HUES64 (cell line): Measurements from ENCODE around the gene DBN1.

ENCODE experiments used
- H3K27ac ChIP-seq: 2 replicates; pipeline ENCODE4 v1.7.0; 2013; ENCODE audit warnings: low read depth, low read length, inconsistent platforms
- H3K27me3 ChIP-seq: 2 replicates; pipeline ENCODE4 v1.6.1; 2013; ENCODE audit warnings: mild to moderate bottlenecking, low read length; ENCODE audit not compliant: insufficient read depth
- H3K36me3 ChIP-seq: 2 replicates; pipeline ENCODE4 v1.6.1; 2013; ENCODE audit warnings: mild to moderate bottlenecking, low read length; ENCODE audit not compliant: insufficient read depth
- H3K4me1 ChIP-seq: 2 replicates; pipeline ENCODE4 v1.6.1; 2013; ENCODE audit warnings: mild to moderate bottlenecking, low read length, moderate library complexity; ENCODE audit not compliant: insufficient read depth
- H3K4me3 ChIP-seq: 2 replicates; pipeline ENCODE4 v1.5.1; 2013; ENCODE audit warnings: mild to moderate bottlenecking, low read length, moderate library complexity
- H3K9ac ChIP-seq: 2 replicates; pipeline ENCODE4 v1.6.1; 2013; ENCODE audit warnings: mild to moderate bottlenecking, low read depth, low read length
- H3K9me3 ChIP-seq: 2 replicates; pipeline ENCODE4 v1.6.1; 2013; ENCODE audit warnings: low read depth, low read length; ENCODE audit not compliant: insufficient read depth
- WGBS: fragments of 150-250, 120-280 bp; methylation state at CpG from one replicate; pipeline ENCODE4 v1.1.7; 2013; ENCODE audit warnings: missing lambda C conversion rate; 5-methylcytosine and 5-hydroxymethylcytosine counted together

The DBN1 gene

DNA sequence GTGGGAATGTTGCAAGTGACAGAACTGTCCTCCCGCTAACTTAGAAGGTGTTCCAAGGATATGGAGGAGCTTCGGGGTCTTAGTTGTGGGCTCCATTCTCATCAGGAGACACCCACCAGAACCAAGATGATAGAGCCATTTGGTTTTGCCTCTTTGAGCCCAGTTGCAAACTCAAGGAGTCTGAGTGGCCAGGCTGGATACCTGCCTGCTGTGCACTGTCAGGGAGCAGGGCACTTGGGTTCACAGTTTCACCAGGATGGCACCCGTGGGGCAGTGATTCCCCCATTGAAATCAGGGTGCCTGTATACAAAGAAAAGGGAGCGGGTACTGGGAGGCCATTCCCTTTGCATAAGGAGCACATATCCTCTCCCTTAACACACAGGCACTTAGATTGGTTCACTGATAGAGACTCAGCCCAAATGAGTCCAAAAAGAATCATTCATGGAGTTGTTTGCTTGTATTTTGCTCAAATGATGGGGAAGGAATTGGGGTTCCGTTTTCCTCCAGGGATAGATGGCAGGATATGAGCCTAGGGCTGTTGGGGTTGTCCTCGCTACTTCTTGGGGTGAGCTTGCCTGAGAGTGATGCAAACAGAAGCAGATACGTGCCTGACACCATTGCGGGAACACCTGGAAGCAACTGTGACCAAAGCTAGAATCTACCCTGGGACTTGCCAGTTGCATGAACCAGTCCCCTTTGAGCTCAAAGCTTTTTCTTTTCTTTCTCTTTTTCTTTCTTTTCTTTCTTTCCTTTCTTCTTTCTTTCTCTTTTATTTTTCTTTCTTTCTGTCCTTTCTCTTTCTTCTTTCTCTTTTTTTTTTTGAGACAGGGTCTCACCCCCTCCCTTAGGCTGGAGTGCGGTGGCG lies 28.1 kb downstream of the DBN1 start:
- H3K9ac ChIP-seq, result no peak overlapping the region
- 84% methylated on average over 10 of the region's 10 CpGs for whole genome bisulfite sequencing
- H3K36me3 ChIP-seq, result no peaks in the 10 kb centered on the region
- H3K4me3 ChIP-seq, result no peak overlapping the region
- no peak overlapping the region for H3K27ac ChIP-seq
- no peaks in the 10 kb centered on the region for H3K9me3 ChIP-seq
- peaks cover 12% of the 10 kb centered on the region for H3K4me1 ChIP-seq
- peaks cover 5% of the 10 kb centered on the region for H3K27me3 ChIP-seq

DNA sequence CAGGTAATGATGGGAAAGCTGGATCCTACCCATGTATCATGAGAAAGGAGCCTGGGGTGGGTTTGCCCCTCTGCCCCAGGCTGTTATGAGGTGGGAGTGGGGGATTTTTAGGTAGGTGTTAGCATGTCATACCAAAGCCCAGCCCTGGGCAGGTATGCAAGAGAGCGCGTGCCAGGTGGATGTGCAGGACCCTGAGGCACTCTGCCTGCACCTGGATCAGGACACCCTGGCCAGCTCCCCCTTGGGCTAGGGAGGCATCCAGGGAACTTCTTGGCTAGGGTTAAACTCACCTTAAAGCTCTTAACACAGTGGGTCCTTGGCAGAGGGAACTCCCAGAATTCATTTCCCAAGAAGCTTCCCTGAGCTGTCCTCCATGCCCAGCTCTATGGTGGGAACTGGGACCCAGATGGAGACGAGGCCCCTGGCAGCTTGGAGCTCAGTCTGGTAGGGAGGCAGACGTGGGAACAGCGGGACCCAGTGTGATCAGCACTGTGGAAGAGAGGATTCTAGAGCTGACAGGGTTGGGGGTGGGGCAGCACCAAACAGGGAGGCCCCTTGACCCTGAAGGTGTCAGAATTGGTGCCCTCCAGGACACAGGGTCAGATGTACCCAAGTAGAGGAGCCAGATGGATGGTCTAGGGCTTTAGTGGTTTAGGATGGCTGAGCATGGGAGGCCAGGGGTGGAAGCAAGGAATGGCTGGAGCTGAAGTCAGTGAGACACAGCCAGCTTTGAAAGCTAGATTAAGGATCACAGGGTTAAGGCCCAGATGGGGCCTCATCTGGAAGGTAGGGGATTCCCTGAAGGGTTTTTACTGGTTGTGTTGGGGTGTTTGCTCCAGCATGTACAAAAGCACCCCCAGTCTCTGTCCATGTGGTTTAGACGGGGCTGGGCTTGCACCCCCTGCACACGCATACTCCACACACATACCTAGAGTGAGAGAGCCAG lies 29.1 kb downstream of the DBN1 start:
- no peak overlapping the region for H3K9ac ChIP-seq
- H3K27ac ChIP-seq, result no peak overlapping the region
- H3K4me1 ChIP-seq, result peaks cover 12% of the 10 kb centered on the region
- no peaks in the 10 kb centered on the region for H3K36me3 ChIP-seq
- WGBS, result 85% methylated on average over 7 of the region's 7 CpGs
- no peaks in the 10 kb centered on the region for H3K9me3 ChIP-seq
- H3K27me3 ChIP-seq, result peaks cover 5% of the 10 kb centered on the region
- no peak overlapping the region for H3K4me3 ChIP-seq

DNA sequence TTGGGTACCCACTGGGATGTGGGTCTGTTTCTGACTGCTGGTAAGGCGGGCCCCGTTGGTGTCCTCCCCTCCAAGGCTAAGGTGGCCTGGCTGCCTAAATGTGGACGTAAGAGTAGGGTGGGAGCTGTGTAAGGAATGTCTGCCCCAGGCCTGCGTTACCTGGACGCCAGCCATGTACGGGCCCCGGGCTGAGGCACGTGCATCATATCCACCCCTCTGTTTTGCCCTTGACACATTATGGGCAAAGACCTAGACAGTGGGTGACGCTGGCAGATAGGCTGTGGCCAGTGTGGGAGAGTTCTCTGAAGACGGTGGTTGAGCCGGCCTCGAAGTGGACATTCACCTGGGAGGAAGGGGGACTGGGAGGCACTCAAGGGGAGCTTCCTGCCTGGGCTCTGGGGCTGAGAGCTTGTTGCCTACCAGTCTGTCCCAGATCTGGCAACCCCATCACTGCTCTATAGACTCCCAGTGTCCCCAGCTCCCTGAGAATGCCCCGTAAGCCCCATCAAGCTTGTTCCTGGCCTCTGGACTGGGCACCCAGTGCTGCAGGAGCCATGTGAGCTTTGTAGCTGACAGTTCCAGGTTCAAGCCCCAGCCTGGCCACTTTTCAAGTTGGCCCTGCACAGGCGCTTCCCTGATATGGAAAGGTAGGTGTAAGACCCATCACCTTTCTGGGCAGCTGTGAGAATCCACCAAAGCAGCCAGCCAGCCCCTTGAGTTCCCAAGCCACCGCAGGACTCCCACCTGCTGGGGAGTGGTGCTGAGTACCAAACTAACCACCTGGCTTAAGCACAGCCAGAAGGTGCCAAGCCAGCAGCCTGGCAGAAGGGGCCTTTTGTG lies 30.1 kb downstream of the DBN1 start:
- WGBS, result 91% methylated on average over 15 of the region's 15 CpGs
- H3K4me3 ChIP-seq, result no peak overlapping the region
- H3K27ac ChIP-seq, result no peak overlapping the region
- H3K9ac ChIP-seq, result no peak overlapping the region
- peaks cover 5% of the 10 kb centered on the region for H3K27me3 ChIP-seq
- no peaks in the 10 kb centered on the region for H3K9me3 ChIP-seq
- peaks cover 12% of the 10 kb centered on the region for H3K4me1 ChIP-seq
- peaks cover 6% of the 10 kb centered on the region; the same call in 1 of the 2 replicates for H3K36me3 ChIP-seq

DNA sequence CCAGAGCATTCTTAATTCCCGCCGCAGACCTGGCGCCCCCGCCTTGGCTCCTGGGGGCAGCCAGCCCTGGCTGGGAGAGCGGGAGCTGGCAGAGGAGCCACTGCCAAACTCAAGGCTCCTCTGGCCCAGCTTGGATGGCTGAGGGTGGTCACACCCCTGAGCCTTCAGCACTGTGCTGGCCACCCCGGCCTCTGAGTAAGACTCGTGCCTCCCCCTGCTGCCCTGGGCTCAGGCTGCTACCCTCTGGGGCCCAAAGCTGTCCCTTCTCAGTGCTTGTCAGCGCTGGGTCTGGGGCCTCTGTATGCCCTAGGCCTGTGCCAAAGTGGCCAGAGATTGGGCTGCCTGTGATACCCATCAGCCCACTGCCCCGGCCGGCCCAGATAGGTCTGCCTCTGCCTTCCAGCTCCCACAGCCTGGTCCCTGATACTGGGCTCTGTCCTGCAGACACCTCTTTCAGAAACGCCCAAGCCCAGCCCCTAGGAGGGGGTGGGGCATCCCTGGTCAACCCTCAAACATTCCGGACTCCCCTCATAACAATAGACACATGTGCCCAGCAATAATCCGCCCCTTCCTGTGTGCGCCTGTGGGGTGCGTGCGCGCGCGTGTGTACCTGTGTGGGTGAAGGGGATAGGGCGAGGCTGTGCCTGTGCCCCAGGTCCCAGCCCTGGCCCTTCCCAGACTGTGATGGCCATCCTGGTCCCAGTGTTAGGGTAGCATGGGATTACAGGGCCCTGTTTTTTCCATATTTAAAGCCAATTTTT lies 31.2 kb downstream of the DBN1 start:
- Histone ChIP-seq H3K4me1 (peaks cover 4% of the 10 kb centered on the region; the same call in 1 of the 2 replicates), H3K4me3 (no peak overlapping the region), H3K27ac (no peak overlapping the region), H3K9me3 (no peaks in the 10 kb centered on the region), H3K9ac (no peak overlapping the region), H3K27me3 (peaks cover 5% of the 10 kb centered on the region), H3K36me3 (peaks cover 15% of the 10 kb centered on the region)
- WGBS, result 94% methylated on average over 20 of the region's 20 CpGs

DNA sequence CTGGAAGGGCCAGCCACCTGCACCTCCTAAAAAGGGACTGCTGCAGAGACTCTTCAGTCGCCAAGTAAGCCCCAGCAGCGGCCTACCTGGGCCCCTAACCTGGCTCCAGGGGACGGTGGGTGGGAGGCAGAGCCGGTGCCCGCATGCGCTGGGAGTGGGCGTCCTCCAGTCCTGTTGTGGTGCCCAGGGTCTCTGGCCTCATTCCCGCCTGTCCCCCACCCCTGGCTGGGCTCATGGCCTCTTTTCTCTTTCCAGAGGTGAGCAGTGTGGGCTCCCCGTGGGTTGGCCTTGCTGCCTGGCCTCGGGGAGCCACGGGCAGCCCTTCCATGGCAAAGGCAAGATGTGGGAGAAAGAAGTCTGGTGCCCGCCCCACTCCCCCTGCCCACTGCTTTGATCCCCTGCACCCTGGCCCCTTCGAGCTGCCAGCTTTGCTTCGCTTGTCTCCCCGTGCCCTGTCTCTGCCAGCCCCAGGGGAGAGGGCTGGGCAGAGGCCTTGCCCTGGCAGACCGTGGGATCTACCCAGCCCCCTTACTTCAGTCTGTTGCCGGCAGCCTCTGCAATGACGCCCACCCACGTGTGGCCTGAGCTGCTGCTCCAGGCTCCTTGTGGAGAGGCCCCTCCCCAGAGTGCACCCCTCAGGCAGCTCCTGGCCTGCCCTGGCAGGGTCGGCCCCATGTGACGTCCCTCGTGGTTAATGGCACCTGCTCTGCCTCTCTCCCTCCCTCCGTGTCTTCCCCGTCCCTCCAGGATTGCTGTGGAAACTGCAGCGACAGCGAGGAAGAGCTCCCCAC lies 32.2 kb downstream of the DBN1 start:
- peaks cover 5% of the 10 kb centered on the region for H3K27me3 ChIP-seq
- H3K4me3 ChIP-seq, result no peak overlapping the region
- no peaks in the 10 kb centered on the region for H3K9me3 ChIP-seq
- no peak overlapping the region for H3K27ac ChIP-seq
- H3K36me3 ChIP-seq, result peaks cover 20% of the 10 kb centered on the region
- no peak overlapping the region for H3K9ac ChIP-seq
- WGBS, result 94% methylated on average over 26 of the region's 26 CpGs
- H3K4me1 ChIP-seq, result peaks cover 4% of the 10 kb centered on the region; the same call in 1 of the 2 replicates

DNA sequence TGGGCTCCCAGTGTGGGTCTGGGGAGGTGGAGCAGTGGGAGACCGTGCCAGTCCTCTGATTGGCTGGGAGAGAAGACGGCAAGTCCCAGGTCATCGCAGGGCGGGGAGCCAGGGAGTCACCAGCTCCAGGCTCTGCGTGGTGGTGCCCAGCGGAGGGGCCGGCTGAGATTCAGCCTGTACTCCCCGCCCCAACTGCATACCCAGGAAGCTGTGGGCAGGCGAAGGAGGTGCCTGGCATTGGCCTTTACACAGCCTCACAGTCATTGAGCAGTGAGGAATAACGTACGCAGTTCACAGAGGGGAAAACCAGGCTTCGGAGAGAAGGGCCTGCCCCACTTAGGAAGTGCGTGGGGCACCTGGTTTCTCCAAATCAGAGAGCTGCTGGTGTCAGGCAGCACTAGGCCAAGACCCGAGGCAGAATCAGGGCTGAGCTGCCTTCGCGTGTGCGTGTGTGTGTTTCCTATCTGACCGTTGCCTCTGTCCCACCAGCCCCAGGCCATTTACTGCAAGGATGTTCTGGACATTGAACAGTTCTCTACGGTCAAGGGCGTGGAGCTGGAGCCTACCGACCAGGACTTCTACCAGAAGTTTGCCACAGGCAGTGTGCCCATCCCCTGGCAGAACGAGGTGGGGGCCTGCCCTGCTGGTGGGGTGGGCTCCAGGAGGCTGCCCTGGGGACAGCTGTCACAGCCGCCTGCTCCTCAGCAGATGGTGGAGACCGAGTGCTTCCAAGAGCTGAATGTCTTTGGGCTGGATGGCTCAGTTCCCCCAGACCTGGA lies 33.0 kb downstream of the DBN1 start:
- Histone ChIP-seq H3K9ac (no peak overlapping the region), H3K4me3 (no peak overlapping the region), H3K9me3 (no peaks in the 10 kb centered on the region), H3K4me1 (peaks cover 3% of the 10 kb centered on the region; the same call in 1 of the 2 replicates), H3K27ac (no peak overlapping the region), H3K27me3 (peaks cover 4% of the 10 kb centered on the region), H3K36me3 (peaks cover 23% of the 10 kb centered on the region)
- 85% methylated on average over 24 of the region's 24 CpGs for WGBS

DNA sequence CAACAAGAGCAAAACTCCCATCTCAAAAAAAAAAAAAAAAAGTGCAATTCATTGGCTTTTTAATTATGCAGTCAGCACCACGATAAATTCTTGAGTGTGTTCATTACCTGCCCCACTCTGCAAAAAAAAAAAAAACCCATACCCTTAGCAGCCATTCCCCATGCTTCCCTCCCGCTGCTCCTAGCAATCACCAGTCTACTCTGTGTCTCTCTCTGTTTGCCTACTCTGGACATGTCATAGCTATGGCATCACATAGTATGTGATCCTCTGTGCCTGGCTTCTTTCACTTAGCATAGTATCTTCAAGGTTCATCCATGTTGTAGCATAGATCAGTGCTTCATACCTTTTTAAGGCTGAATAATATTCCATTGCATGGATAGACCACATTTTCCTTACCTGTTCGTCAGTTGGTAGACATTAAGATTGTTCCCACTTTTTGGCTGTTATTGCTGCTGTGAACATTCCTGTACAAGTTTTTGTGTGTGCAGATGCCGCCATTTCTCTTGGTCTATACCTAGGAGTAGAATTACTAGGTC lies 33.8 kb downstream of the DBN1 start:
- Histone ChIP-seq H3K4me3 (no peak overlapping the region), H3K27me3 (no peaks in the 10 kb centered on the region), H3K4me1 (no peaks in the 10 kb centered on the region; the same call in 1 of the 2 replicates), H3K9ac (no peak overlapping the region), H3K36me3 (peaks cover 30% of the 10 kb centered on the region), H3K9me3 (no peaks in the 10 kb centered on the region), H3K27ac (no peak overlapping the region)
- 92% methylated on average over 4 of the region's 4 CpGs for WGBS

DNA sequence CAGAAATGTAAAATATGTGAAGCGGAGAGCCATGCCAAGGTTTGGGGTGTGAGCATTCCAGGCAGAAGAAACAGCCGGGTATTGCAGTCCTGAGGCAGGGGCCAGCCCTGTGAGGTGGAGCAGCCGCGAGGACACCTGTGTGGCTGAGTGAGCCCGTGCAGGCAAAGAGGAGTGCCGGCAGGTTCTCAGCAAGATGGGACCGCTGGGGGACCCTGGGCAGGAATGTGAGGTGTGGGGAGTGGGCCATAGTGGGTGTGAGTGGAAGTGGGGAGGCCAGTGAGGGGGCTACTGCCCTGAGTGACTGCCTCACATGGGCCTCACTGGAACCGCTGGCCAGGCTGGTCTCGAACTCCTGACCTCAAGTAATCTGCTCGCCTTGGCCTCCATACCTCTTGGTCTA lies 35.0 kb downstream of the DBN1 start:
- no peak overlapping the region for H3K4me3 ChIP-seq
- no peaks in the 10 kb centered on the region; the same call in 1 of the 2 replicates for H3K4me1 ChIP-seq
- no peak overlapping the region for H3K27ac ChIP-seq
- no peaks in the 10 kb centered on the region for H3K27me3 ChIP-seq
- no peaks in the 10 kb centered on the region for H3K9me3 ChIP-seq
- WGBS, result 98% methylated on average over 10 of the region's 10 CpGs
- H3K36me3 ChIP-seq, result peaks cover 41% of the 10 kb centered on the region
- H3K9ac ChIP-seq, result no peak overlapping the region

DNA sequence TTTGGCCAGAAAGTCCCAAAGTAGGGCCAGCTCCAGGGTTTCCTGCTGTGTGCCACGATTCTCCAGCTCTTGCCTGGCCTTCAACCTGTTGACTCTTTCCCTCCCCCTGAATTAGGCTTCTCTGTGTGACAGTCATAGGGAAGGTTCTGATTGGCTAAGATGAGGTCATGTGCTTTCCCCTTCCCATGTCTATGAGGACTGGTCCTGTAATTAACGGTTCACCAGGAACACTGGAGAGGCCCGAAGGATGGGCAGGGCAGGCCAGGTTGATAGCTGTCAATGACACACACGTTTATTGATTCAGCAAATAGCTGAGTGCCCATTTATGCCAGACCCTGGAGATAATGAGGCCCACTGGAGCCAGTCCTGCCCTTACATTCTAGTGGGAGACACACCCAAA lies 35.8 kb downstream of the DBN1 start:
- no peak overlapping the region for H3K9ac ChIP-seq
- peaks cover 49% of the 10 kb centered on the region for H3K36me3 ChIP-seq
- H3K27me3 ChIP-seq, result no peaks in the 10 kb centered on the region
- 78% methylated on average over 4 of the region's 4 CpGs for WGBS
- no peaks in the 10 kb centered on the region for H3K9me3 ChIP-seq
- H3K4me3 ChIP-seq, result no peak overlapping the region
- no peak overlapping the region for H3K27ac ChIP-seq
- H3K4me1 ChIP-seq, result no peaks in the 10 kb centered on the region; the same call in 1 of the 2 replicates
